Upper lobe of left lung (tissue), 4 donors: ENCODE data around the gene SPARCL1.

Experiments
- CTCF ChIP-seq, 6 experiments: fragments of 450-650 bp in 4 of 6; fragments of 200-600 bp in 2 of 6; sonication (generic) in 2 of 6; IDR thresholded peaks; one replicate each; pipeline ENCODE4 v1.5.1; 2016 to 2019; ENCODE audit warnings: antibody characterized with exemption in 6 of 6
- POLR2A ChIP-seq, 4 donors: fragments of 450-650 bp; IDR thresholded peaks; one replicate each; pipeline ENCODE4 v1.5.1; 2016 to 2017; ENCODE audit warnings: antibody characterized with exemption in 4 of 4, mild to moderate bottlenecking in 2 of 4
- POLR2AphosphoS5 ChIP-seq, 2 donors: sonication (generic); formaldehyde crosslinking; IDR thresholded peaks; one replicate each; pipeline ENCODE4 v1.5.1; 2017; ENCODE audit warnings: antibody characterized with exemption in 2 of 2

DNA sequence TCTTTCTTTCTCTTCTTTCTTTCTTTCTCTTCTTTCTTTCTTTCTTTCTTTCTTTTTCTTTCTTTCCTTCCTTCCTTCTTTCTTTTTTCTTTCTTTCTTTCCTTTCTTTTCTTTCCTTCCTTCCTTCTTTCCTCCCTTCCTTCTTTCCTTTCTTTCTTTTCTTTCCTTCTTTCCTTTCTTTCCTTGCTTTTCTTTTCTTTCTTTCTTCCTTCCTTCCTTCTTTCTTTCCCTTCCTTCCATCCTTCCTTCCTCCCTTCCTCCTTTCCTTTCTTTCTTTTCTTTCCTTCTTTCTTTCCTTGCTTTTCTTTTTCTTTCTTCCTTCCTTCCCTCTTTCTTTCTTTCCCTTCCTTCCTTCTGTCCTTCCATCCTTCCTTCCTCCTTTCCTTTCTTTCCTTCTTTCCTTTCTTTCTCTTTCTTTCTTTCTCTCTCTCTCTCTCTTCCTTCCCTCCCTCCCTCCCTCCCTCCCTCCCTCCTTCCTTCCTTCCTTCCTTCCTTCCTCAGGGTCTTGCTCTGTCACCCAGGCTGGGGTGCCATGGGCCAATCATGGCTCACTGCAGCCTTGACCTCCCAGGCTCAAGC lies 13.6 kb upstream of the SPARCL1 start:
- no peak for TF ChIP-seq CTCF (IDR thresholded peaks at IDR 0.05)
- no peak for TF ChIP-seq POLR2A (IDR thresholded peaks at IDR 0.05)
- TF ChIP-seq POLR2AphosphoS5 (IDR thresholded peaks at IDR 0.05) = no peak
